Activated T-cell treated with anti-CD3 and anti-CD28 coated beads, Interleukin-2, amount 50 U/mL, for 48 hours (primary cell): ENCODE measurements around the gene MON1B.
"Not testable (repeated sequence)": the region's sequence is repeated elsewhere in the genome, so short reads cannot be mapped to it uniquely, and the experiment has no call there.

Experiments
- DNase-seq, 2 experiments: peaks; one replicate each; pipeline ENCODE4 v3.0.0-alpha.2; 2020

Gene MON1B

GRCh38 chr16:77199211-77199610 is 8.2 kb downstream of the MON1B start, which contains the start of gene SYCE1L:
Gene SYCE1L (plus strand): TSS chr16:77199408. CDS start chr16:77199452, 44 bp downstream.
- DNase-seq: no peak

- no peak for DNase-seq
Observed at GRCh38 chr16:77206533-77206932, 15.5 kb downstream of the MON1B start.

DNA sequence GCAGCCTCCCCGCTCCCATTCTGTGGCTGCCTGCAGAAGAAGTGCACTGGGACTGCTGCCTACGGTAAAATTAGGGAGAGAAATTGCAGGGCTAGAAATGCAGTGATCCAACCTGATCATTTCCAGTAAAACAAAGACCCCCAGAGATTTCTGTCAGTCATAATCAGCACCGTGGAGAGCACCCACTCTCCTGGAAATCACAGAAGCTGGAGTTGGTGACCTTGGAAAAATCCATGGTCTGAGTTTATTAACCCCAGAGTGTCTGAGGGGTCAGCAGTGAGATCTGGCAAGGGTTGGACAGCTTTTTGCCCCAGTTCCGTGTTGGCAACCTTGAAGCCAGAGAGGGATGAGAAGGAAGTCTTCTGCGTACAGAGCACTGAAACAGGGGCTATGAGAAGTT is 16.0 kb downstream of the MON1B start:
- DNase-seq: no peak

DNA sequence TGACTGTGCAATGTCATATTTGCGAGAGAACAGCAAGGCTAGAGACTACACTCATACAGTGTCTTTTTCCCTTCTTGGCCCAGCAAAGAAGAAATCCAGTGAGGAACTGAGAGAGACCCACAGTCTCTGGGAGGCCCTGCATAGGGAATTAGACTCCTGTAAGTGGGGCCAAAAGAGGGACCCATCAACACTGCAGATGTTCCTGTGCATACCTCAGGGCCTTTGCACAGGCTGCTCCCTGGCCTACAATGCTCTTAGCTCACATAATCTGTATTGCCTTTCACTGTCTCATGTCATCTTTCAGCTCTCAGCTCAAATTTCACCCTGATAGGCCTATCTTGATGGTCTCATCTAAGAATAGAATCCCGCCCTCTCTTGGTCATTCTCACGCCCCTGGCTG is 17.4 kb downstream of the MON1B start:
- DNase-seq: no peak

DNA sequence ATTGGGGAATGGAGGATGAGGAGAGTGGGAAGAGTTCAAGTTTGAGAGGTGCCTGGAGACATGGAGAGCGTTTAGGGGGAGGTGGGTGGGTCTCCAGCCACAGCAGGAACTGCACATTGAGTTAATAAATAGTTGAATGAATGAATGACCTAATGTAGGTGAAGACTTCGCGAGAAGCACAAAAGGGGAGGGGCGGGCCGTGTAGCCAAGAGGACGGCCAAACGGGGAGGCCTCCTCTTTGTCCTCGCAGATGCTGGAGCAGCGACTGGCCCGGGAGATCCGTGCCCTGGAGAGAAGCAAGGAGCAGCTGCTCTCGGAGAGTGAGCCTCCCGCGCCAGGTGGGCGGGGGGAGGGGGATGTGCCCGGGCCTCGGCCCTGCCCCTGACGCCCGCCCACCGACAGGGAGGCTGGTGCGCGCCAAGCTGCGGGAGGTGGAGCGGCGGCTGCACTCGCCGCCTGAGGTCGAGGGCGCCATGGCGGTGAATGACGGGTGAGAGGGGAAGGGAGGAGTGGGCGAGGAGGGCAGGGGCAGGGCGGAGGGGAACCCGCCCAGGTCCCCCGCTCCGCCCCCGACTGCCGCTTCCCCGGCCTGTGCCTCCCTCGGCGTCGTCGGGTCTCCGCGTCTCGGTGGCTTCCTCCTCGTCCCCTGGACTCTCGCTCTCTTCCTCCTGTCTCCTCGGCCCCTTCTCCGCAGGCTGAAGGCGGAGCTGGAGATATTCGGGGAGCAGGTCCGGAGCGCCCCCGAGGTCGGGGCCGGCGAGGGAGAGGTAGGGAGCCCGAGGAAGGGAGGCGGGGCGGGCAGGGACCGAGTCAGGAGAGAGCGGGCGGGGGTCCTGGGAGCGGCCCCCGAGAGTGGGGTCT is 21.1 kb downstream of the MON1B start:
- peak; percentile 75 to 83 for DNase-seq

DNA sequence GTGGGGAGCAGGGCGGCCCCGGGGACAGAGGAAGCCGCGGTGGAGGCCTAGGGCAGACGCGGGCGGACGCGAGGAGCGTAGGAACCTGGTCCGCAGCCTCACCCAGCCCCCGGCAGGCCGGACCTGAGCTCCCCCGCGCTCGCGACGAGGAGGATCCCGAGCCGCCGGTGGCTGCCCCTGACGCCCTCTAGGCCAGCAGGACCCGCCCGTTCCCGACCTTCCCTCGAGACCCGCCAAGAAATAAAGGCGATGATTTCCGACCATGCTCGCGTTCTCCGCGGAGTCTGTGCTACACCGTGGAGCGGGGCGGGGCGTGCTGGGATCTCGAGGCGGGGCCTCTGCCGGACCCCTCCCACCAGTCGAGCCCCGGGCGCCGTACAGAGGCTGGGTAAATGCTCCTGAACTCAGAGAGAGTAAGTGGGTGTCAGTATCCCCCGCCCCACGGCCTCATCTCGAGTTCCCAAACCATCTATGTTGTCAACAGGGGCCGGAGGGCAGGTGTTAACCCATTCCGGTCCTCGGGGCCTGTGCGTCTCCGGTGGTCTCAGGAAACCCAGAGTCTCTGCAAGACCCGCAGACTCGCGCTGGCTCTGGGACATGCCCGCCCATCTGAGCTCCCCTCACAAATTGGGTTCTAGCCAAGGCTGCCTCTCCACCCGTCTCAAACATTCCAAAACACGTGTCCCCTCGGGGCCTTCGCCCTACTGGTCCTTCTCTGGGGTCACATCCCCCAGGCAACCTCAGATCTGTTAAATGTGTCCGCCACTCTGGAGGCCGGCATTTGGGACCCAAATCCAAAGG is 22.0 kb downstream of the MON1B start:
- DNase-seq: peak; percentile 79 to 86

DNA sequence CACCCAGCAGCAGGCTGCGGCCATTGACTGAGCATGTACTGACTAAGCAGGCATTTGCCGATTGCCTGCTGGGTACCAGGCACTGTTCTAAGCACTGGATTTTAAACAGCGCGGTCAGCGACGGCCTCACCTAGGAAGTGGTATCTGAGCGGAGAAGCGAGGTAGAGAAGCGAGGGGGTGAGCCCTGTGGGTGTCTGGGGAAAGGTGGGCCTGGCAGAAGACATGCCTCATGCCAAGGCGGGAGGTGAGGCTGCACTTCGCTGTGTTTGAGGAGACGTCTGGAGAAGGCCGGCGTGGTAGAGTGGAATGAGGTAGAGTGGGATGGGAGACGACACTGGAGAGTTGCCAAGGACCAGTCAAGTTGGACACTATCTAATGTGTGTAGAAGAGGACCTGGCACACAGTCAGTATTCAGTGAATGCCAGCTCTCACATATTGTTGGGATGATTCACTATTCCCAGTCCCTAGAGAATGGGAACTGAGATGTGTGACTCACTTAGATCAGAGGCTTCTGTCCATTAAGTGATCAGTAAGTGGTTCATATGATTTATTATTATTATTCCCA is 22.6 kb downstream of the MON1B start:
- DNase-seq: no peak

DNA sequence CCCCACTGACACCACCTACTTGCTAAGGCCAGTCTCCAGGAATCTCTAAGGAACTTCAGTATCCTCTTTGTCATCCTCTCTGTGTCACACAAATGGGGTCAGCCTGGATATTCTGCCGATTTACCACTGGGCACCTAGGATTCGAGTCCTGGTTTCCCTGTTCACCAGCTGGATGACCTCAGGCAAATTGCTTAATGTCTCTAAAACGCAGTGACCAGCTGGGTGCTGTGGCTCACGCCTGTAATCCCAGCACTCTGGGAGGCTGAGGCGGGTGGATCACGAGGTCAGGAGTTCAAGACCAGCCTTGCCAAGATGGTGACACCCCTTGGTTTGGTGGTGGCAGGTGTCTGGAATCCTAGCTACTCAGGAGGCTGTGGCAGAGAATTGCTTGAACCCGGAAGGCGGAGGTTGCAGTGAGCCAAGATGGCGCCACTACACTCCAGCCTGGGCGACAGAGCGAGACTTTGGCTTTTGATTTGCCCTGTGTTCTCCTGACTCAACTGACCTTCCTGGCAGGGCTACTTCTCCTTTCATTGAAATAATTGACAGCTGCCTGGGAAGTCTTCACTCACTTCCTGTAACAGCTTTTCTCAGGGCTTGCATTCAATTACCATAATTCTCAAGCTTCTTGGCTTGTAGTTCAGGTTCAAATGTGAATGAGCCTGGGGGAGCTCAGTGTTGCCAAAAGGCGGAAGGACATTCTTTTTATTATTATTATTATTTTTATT is 23.6 kb downstream of the MON1B start:
- DNase-seq: no peak

DNA sequence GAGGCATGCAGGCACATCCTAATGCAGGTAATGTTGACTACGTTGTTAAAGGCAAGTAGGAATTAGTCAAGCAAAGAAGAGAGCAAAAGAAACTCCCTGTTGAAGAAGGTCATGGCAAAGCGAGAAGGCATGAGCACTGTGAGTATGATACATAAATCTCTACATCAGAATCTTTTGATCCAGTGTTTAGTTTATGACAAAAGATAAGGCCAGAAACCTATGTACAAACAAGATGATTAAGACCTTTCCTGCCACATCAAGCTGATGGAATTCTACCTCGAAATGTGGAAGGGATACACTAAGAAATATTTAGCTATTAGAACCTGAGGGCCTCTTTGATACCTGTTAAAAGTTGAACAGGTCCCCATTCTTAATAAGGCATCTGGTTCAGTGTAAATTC is 28.4 kb downstream of the MON1B start:
- no peak for DNase-seq

DNA sequence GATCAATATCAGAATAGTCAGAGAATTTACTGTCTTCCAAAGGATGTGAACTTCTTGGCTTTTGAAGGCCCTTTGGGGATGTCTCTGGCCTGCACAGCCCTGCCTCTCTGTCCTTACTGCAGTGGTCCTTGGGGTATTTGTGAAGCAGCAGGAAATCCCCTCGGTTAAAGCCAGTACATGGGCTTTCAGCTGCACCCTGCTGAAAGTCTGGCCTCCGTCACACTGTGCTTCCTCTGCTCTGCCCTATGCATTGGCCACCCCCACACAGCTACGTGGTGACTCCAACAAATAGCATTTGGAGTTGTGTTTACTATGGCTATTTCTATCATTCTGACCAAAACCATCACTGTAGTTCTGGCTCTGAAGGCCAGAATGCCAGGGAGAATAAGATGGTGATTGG is 29.4 kb downstream of the MON1B start:
- no peak for DNase-seq

DNA sequence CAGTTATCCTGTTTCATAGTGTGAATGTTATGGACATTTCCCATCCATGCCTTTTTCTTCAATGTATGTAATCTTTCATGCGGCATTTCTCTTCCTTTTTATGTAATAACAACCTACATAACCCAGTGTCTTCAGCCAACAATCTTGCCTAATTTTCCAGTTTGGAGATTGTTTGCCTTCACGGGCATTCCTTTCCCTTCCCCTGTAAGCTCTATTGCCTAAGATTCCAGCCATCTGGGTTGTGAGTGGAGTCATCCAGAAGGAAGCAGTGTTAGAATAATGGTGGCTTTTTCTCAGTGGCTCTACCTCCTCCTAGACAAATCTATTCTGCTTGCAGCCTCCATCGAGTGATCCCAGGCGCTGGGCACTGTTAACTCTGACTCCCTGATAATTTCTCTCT is 30.5 kb downstream of the MON1B start:
- no peak for DNase-seq

DNA sequence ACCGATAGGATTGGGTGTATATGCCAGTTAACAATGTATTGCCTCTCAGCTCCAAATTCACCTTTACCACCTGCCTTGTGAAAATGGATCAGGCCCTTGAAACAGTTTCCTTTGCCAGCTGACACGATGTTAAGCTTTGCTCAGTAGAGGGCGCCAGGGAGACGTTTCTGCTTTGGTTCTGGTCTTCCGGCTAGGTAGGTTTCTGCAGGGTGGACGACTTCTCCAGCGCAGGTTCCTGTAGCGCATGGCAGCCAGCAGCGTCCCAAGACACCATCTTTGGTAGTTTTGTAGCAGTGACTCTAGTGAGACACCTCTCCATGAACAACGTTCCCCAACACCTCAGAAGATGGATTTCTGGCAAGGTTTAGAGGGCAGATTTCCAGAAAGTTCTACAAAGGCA is 32.2 kb downstream of the MON1B start:
- DNase-seq: peak; percentile 49 to 52

- DNase-seq: no peak
Observed at GRCh38 chr16:77225182-77225581, 34.2 kb downstream of the MON1B start.

DNA sequence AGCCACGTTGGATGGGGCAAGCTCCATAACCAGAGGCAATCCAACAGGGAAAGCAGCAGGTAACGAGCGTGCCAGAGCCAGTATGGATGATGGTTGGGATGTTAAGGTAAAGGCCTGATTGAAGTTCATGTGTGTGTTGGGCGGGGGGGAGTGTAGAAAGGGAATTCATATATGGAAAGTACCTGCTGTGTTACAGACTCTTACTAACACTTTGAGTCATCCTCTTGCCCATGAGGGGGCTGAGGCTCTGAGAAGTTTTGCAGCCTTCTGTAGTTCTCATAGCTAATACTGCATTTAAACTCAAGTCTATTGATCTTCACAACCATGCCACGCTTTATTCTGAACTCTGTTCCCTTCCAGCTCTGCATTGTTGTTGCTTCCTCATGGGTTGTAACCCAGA is 36.8 kb downstream of the MON1B start:
- peak in 1 of 2 experiments; percentile 21 for DNase-seq

DNA sequence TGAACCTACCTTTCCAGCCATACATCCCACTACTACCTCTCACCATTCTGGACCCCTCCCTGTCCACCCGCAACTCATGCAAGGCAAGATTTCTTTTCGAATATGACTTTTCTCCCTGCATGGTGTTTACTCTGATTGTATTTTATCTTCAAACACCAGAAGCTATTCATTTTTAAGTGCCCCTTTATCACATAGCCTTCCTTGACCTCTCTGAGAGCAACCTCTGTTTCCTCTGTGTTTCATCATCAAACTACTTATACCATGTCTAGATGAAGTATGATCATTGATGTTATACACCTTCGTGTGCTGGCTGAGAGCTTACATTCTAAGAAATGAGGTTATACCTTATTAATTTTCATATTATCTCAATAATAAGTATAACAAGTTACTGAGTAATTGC is 40.1 kb downstream of the MON1B start:
- DNase-seq: no peak

DNA sequence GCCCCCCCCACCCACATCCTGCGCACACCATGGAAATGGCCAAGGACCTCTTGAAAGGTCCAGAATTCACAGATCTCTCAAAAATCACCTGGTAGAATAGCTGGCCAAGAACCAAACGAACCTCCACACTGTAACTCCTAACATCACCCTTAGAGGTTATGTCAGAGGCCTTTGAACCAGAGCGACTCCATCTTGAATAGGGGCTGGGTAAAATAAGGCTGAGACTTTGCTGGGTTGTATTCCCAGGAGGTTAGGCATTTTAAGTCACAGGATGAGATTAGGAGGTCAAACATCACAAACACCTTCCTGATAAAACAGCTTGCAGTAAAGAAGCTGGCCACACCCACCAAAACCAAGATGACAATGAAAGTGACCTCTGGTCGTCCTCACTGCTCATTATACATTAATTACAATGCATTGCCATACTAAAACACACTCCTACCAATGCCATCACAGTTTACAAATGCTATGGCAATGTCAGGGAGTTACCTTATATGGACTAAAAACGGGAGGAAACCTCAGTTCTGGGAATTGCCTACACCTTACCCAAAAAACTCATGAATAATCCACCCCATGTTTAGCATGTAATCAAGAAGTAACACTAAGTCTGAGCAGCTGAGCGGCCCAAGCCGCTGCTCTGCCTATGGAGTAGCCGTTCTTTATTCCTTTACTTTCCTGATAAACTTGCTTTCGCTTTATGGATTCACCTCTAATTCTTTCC is 43.0 kb downstream of the MON1B start:
- DNase-seq: no peak

- no peak for DNase-seq
Observed at GRCh38 chr16:77234611-77235010, 43.6 kb downstream of the MON1B start.

GRCh38 chr16:77236063-77236511 is 45.1 kb downstream of the MON1B start:
- peak; percentile 92 to 93 for DNase-seq

GRCh38 chr16:77238593-77238992 is 47.6 kb downstream of the MON1B start:
- DNase-seq: no peak

GRCh38 chr16:77242471-77242870 is 51.5 kb downstream of the MON1B start:
- DNase-seq: not testable (repeated sequence)

GRCh38 chr16:77246150-77246549 is 55.2 kb downstream of the MON1B start:
- no peak for DNase-seq

DNA sequence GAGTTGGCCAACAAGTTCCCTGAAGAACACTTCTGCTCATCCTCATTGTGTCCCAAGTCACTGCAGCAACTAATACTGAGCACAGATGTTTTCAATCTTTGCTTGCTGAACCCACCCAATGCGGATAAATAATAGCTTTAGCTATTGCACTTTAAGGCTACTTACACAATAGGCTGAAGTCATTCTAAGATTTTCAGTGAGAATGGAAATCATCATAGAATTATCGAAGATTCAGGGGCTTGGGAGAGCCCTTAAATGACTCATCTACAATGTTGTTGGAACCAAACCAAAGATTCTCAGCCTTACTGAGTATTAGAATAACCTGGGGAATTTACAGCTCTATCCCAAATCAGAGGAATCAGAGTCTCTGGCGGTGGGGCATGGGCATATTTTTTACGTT is 59.4 kb downstream of the MON1B start:
- no peak for DNase-seq
